Panc1 (cell line): Measurements from ENCODE around the gene SESTD1. TPM values are rescaled to one million over a fixed set of nuclear protein-coding genes. Genes with fewer than 3 reads are reported as not detected.

Experiments
- ATAC-seq: fragments of 200-7000 bp; cut with Tn5 transposase; 2 replicates; pipeline ENCODE4 v1.9.1; 2020; ENCODE audit warnings: mild to moderate bottlenecking, moderate library complexity
- BruUV-seq: library from RNA; stranded (reverse); fragments of 400-500 nt; replicated peaks from 2 replicates; lab custom pipeline; 2021; lab: Mats Ljungman, UMichigan
- CTCF ChIA-PET: fragments of 300-600 bp; sonication (Branson Sonifier 250); formaldehyde crosslinking; loops from one replicate; lab custom pipeline; 2022; ENCODE audit warnings: antibody characterized with exemption; lab: Charles Lee
- POLR2A ChIA-PET: fragments of 300-600 bp; sonication (Branson Sonifier 250); formaldehyde crosslinking; loops from one replicate; lab custom pipeline; 2022; ENCODE audit warnings: antibody characterized with exemption; lab: Charles Lee
- DNase-seq: peaks from one replicate; pipeline ENCODE4 v3.0.0-alpha.2; 2010; ENCODE audit warnings: low read depth, low spot score
- H3K27ac ChIP-seq: 2 replicates; pipeline ENCODE4 v1.5.1; 2011; ENCODE audit warnings: mild to moderate bottlenecking, low read length, inconsistent platforms
- H3K27me3 ChIP-seq: fragments of 200-500 bp; sonication (Bioruptor generic); 2 replicates; pipeline ENCODE4 v1.6.0; 2014; ENCODE audit warnings: low read length, inconsistent platforms; ENCODE audit not compliant: control insufficient read depth, insufficient read depth
- H3K36me3 ChIP-seq: fragments of 200-500 bp; sonication (Bioruptor generic); 2 replicates; pipeline ENCODE4 v1.5.1; 2014; ENCODE audit warnings: inconsistent platforms, mild to moderate bottlenecking, low read length, moderate library complexity; ENCODE audit not compliant: control insufficient read depth, insufficient read depth
- H3K4me1 ChIP-seq: 2 replicates; pipeline ENCODE4 v1.5.1; 2011; ENCODE audit warnings: inconsistent platforms, mild to moderate bottlenecking, low read length, moderate library complexity; ENCODE audit not compliant: control insufficient read depth, insufficient read depth
- H3K4me3 ChIP-seq, 2 experiments: 2 replicates each; pipeline ENCODE4 v1.5.1; 2011 to 2012; ENCODE audit warnings: low read depth in 2 of 2, low read length in 2 of 2, mild to moderate bottlenecking in 2 of 2, inconsistent platforms in 1 of 2, moderate library complexity in 1 of 2
- H3K9me3 ChIP-seq: fragments of 200-500 bp; sonication (Bioruptor generic); 2 replicates; pipeline ENCODE4 v1.5.1; 2014; ENCODE audit warnings: low read depth, mild to moderate bottlenecking, inconsistent platforms, low read length, moderate library complexity; ENCODE audit not compliant: control insufficient read depth, insufficient read depth
- CTCF ChIP-seq: fragments of 450-650 bp; IDR thresholded peaks from 2 replicates; pipeline ENCODE4 v1.5.1; 2017; ENCODE audit warnings: mild to moderate bottlenecking
- POLR2AphosphoS5 ChIP-seq: IDR thresholded peaks from 2 replicates; pipeline ENCODE4 v1.6.1; 2012; ENCODE audit warnings: mild to moderate bottlenecking, low read depth, low read length, moderate library complexity
- SIN3A ChIP-seq: IDR thresholded peaks from 2 replicates; pipeline ENCODE4 v1.6.1; 2012; ENCODE audit warnings: low read depth, mild to moderate bottlenecking, low read length, moderate library complexity, borderline replicate concordance; ENCODE audit not compliant: insufficient read depth
- TCF7L2 ChIP-seq: IDR thresholded peaks from 2 replicates; pipeline ENCODE4 v1.6.1; 2011; ENCODE audit warnings: mild to moderate bottlenecking, low read depth, low read length, inconsistent platforms
- in situ Hi-C: cut with HindIII; loops from 2 replicates; pipeline ENCODE4 v1.10.0; 2016; ENCODE audit warnings: low sequenced_read_pairs, low pct_unique_long_range_greater_than_20kb
- intact Hi-C: fragments of 100-400 bp; cut with micrococcal nuclease; formaldehyde crosslinking; loops from one replicate; pipeline ENCODE4 v1.10.0; 2022; ENCODE audit not compliant: unreplicated experiment
- total RNA-seq: library from RNA; stranded (reverse); gene quantifications from one replicate; pipeline ENCODE4 v1.2.1, GENCODE V29; 2021; ENCODE audit not compliant: unreplicated experiment
- TF ChIP-seq, protein P1 (sequence below), 2 experiments: IDR thresholded peaks; 2 replicates each; pipeline ENCODE4 v1.6.1; 2011 to 2012; ENCODE audit warnings: low read depth in 2 of 2, control low read depth in 1 of 2, low read length in 1 of 2, mild to moderate bottlenecking in 1 of 2, moderate library complexity in 1 of 2; ENCODE audit not compliant: insufficient read depth in 1 of 2

Gene SESTD1
- total RNA-seq, 1 experiment from 2014 or later, result 31.3 TPM

DNA sequence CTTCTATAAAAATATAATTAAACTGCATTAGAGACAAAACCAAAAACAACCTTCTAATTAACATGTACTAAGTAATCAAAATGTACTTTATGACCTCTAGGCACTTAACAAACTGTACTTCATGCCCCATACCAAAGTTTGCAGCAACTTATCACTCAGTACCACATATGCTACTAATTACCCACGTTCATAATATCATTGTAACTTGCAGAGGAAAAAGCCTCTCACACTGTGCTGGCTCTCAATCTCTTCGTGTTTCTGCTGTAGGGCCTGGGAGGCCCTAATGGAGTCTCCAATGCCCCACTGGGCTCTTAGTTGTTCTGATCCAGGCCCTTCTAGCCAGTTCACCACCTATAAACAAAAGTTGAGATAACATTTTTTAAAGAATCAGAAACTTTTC lies 132.6 kb downstream of the SESTD1 start:
- Histone ChIP-seq H3K27ac (no peak overlapping the region), H3K27me3 (no peaks in the 10 kb centered on the region), H3K4me3 (no peak overlapping the region), H3K4me1 (no peaks in the 10 kb centered on the region), H3K36me3 (no peaks in the 10 kb centered on the region; the same call in 1 of the 2 replicates), H3K9me3 (no peaks in the 10 kb centered on the region)
- no TSS peak for BruUV-seq
- DNase-seq (no peak), ATAC-seq (no peak)
- ChIA-PET CTCF (no interaction called here), POLR2A (no interaction called here)
- in situ Hi-C loops (no loop called here), intact Hi-C loops (no loop called here)
- TF ChIP-seq CTCF, result no peak
- TF ChIP-seq TCF7L2, result no peak
- TF ChIP-seq SIN3A, result no peak

DNA sequence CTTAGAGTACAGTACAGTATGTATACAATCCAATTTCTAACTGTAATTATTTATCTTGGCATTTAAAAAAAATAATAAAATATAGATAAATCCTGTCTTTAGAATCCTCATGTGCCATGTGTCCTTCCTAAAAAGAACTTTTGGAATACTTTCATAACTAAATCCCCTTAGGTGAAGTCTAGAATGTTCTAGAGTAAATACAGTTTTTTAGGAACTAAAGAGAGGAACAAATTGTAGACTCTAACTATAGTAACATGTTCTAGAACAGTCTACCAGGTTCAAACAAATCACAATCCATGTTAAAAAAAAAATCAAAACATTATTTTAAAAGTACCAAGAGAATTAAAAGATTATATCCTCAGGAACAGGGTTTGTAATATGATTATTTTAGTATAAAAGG lies 134.1 kb downstream of the SESTD1 start:
- Histone ChIP-seq H3K27me3 (no peaks in the 10 kb centered on the region), H3K4me1 (no peaks in the 10 kb centered on the region), H3K27ac (no peak overlapping the region), H3K4me3 (no peak overlapping the region), H3K9me3 (no peaks in the 10 kb centered on the region), H3K36me3 (no peaks in the 10 kb centered on the region; the same call in 1 of the 2 replicates)
- intact Hi-C loops (no loop called here), in situ Hi-C loops (no loop called here)
- ChIA-PET CTCF (interaction anchor here (1.5 kb wide), 1 partner anchor 330 kb away, joined by 3 read pairs; no protein-coding TSS in a partner anchor), POLR2A (no interaction called here)
- ATAC-seq (no peak), DNase-seq (no peak)
- TF ChIP-seq SIN3A (no peak), CTCF (no peak), POLR2AphosphoS5 (no peak)
- TF ChIP-seq, protein P1, sequence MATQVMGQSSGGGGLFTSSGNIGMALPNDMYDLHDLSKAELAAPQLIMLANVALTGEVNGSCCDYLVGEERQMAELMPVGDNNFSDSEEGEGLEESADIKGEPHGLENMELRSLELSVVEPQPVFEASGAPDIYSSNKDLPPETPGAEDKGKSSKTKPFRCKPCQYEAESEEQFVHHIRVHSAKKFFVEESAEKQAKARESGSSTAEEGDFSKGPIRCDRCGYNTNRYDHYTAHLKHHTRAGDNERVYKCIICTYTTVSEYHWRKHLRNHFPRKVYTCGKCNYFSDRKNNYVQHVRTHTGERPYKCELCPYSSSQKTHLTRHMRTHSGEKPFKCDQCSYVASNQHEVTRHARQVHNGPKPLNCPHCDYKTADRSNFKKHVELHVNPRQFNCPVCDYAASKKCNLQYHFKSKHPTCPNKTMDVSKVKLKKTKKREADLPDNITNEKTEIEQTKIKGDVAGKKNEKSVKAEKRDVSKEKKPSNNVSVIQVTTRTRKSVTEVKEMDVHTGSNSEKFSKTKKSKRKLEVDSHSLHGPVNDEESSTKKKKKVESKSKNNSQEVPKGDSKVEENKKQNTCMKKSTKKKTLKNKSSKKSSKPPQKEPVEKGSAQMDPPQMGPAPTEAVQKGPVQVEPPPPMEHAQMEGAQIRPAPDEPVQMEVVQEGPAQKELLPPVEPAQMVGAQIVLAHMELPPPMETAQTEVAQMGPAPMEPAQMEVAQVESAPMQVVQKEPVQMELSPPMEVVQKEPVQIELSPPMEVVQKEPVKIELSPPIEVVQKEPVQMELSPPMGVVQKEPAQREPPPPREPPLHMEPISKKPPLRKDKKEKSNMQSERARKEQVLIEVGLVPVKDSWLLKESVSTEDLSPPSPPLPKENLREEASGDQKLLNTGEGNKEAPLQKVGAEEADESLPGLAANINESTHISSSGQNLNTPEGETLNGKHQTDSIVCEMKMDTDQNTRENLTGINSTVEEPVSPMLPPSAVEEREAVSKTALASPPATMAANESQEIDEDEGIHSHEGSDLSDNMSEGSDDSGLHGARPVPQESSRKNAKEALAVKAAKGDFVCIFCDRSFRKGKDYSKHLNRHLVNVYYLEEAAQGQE (IDR thresholded peaks at IDR 0.05; ENCODE audit: insufficient read depth in 1 of 2, low read depth in 2 of 2, low read length in 1 of 2), result no peak
- BruUV-seq, result no TSS peak
